Measurements from ENCODE around the gene CHRM2.

The CHRM2 gene

DNA sequence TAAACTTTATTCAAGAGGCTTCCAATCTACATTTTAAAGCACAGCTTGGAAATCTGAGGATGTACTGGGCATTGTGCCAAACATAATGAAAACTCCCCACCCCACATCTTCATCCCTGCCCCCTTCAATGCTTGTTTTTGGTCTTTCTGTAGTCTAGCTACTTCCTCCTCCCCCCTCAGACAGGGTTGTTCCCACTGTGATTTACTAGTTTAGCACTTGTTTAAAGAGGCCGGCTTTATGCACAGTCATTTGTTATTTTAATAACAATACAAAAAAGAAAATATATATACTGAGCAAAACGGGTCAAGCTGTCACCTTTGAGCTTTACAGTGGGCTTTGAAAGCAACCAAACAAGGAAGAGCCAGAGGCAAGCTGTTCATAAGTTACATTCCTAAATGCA, 132.6 kb downstream of the CHRM2 start:
- TF ChIP-seq, protein P1, sequence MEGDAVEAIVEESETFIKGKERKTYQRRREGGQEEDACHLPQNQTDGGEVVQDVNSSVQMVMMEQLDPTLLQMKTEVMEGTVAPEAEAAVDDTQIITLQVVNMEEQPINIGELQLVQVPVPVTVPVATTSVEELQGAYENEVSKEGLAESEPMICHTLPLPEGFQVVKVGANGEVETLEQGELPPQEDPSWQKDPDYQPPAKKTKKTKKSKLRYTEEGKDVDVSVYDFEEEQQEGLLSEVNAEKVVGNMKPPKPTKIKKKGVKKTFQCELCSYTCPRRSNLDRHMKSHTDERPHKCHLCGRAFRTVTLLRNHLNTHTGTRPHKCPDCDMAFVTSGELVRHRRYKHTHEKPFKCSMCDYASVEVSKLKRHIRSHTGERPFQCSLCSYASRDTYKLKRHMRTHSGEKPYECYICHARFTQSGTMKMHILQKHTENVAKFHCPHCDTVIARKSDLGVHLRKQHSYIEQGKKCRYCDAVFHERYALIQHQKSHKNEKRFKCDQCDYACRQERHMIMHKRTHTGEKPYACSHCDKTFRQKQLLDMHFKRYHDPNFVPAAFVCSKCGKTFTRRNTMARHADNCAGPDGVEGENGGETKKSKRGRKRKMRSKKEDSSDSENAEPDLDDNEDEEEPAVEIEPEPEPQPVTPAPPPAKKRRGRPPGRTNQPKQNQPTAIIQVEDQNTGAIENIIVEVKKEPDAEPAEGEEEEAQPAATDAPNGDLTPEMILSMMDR (IDR thresholded peaks at IDR 0.05; ENCODE audit: extremely low read depth, missing control alignments) = no peak
- DNase-seq (ENCODE audit: low spot score) = no peak

DNA sequence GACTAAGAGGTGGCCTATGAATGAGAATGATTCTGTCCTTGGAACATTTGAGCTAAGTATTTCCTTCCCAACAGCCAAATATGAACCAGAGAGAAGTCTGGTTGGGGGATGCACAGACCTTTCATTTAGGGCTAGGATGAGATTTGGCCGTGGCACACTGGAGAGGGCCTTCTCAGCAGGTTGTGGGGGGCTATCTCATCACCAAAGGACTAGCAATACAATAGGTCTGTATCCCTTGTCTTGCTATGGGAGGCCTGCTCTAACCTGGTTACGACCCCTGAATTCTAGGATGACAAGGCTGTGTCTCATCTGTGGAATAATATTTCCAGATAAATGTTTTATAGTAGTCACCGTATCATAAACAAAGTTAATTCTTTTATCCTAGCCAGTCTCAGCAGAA, 133.0 kb downstream of the CHRM2 start:
- TF ChIP-seq, protein P1 (IDR thresholded peaks at IDR 0.05; ENCODE audit: extremely low read depth, missing control alignments) = no peak
- DNase-seq (ENCODE audit: low spot score) = no peak

DNA sequence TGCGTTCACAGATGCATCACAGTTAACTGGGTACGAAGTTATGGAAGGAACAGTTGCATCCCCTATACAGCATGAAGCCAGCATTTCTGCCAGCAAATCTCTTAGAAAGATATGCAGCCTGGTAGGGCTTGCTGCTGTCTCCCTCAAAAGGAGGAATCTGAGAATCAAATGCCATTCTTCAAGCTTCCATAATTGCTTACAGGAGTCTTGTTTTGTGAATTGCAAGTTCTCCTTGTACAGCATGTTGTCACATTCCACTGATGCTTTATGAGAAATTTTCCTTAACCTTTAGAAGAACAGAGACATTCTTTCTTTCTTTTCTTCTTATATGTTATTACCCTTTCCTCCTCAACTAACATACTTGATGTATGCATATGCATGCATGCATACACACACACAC, 134.6 kb downstream of the CHRM2 start:
- no peak for DNase-seq (ENCODE audit: low spot score)
- TF ChIP-seq, protein P1 (IDR thresholded peaks at IDR 0.05; ENCODE audit: extremely low read depth, missing control alignments) = no peak

DNA sequence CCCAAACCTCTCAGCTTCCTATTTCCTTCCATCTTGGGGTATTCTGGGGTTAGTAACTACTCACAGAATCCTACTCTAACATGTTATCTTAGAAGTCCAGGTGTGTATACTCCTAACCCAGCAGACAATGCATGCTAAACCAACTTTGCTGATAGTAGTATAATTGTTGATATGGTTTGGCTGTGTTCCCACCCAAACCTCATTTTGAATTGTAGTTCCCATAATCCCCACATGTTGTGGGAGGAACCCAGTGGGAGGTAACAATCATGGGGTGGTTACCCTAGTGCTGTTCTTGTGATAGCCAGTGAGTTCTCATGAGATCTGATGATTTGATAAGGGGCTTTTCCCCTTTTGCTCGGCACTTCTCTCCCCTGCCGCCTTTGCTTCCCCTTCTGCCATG, 135.1 kb downstream of the CHRM2 start:
- DNase-seq (ENCODE audit: low spot score) = no peak
- TF ChIP-seq, protein P1 (IDR thresholded peaks at IDR 0.05; ENCODE audit: extremely low read depth, missing control alignments) = no peak

DNA sequence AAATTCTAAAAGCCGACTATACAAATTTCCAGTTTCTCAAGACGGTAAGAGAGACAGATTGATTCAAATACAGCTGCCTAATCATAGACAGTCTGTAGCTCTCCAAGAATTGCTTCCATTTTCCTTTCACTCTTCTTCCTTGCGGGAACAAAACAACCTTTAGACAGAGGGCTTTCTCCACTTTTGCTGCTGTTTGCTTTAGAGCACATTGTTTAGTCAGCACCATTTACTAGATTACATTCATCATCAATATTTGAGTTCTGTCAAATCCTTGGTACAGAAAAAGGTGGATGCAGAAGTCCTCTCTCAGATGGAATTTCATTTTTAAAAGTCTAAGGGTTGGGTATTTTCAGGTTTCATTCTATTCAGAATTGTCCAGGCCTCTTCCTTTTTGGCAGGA, 137.4 kb downstream of the CHRM2 start:
- TF ChIP-seq, protein P1 (IDR thresholded peaks at IDR 0.05; ENCODE audit: extremely low read depth, missing control alignments) = no peak
- DNase-seq (ENCODE audit: low spot score) = no peak

DNA sequence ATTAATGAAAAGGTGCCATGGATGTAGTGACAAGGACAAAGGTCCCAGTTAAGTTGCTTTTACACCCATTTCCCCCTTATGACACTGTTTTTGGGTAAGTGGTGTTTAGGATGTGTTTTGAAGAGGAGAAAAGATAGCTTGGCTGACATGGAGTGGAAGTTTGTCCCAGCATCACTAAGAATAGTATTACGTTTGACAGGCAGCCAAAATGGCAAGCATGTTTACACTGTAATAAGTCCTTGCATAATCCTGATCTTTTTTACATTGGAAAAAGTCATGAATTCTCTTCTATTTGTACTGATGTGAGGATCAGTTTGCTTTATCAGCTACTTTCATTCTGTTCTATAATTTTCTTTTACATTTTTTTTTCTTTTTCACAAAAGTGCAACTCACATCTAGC, 137.8 kb downstream of the CHRM2 start:
- no peak for DNase-seq (ENCODE audit: low spot score)
- TF ChIP-seq, protein P1 (IDR thresholded peaks at IDR 0.05; ENCODE audit: extremely low read depth, missing control alignments) = no peak

DNA sequence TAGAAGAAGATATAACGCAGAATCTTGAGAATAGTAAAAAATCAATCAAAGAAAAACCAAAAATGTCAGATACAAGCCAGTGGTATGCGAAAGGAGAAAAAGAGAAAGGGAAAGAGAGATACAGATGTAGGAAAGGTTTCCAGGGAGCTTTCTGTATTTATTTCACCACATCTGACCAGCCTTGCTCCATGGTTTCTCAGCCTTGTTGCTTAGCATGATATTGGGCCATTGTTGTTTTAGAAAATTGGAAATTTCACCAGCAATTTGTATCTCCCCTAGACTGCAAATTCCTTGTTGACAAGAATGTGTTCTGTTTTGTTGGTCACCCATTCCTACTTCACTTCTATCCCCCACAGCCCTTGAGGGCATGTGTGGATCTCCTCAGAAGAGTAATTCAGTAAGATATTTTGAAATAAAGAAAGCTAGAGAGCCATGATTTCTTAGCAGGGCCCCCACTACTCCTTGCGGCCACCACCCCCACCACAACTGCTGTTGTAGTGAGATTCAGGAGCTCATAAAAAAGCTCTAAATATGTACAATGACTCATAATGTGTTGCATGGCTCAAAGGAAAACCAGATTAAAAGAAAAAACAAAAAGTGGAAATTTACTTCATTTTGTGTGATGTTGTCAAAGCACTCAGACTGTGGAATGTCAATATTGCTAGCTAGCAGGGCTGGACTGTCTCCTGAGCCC, 138.7 kb downstream of the CHRM2 start:
- TF ChIP-seq, protein P1 (IDR thresholded peaks at IDR 0.05; ENCODE audit: extremely low read depth, missing control alignments) = no peak
- no peak for DNase-seq (ENCODE audit: low spot score)
